ENCODE results near the gene DNASE2B. TPM values are rescaled to one million over a fixed set of nuclear protein-coding genes. Genes with fewer than 3 reads are reported as not detected.
"Not testable (repeated sequence)": the region's sequence is repeated elsewhere in the genome, so short reads cannot be mapped to it uniquely, and the experiment has no call there.

DNASE2B gene
- total RNA-seq, 2 experiments from 2014 or later, result not detected

DNA sequence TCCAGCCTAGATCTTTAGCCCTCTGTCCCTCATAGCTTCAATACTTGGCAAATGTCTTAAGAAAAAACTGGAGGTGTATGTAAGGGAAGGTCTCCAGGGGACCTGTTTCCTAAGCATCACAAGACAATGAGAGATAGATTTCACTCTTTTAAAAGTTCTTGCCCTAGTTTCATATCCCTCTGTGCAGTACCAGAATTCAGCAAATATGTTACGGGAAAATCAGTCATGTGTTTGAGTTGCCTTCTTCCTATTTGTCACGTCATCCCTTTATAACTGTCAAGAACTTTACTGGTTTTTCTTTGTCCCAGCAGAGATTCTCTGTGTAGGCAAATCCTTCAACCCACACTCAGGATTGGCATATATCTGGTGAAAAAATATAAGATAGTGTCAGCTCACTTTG lies 32.3 kb downstream of the DNASE2B start:
- POLR2A ChIA-PET, result no interaction called here
- CTCF ChIA-PET, result interaction anchor here (0.6 to 1.0 kb wide), 4 partner anchors 14 to 775 kb away, joined by 3 read pairs; no protein-coding TSS in a partner anchor
- H3K4me3 Mint-ChIP-seq, result no peak overlapping the region
- peaks cover 8% of the 10 kb centered on the region for H3K9me3 Mint-ChIP-seq
- DNase-seq, result no peak
- no peaks in the 10 kb centered on the region for H3K27me3 Mint-ChIP-seq
- H3K27ac Mint-ChIP-seq, result no peak overlapping the region
- H3K4me1 Mint-ChIP-seq, result peaks cover 13% of the 10 kb centered on the region
- no peaks in the 10 kb centered on the region for H3K36me3 Mint-ChIP-seq (ENCODE audit: low read depth)

DNA sequence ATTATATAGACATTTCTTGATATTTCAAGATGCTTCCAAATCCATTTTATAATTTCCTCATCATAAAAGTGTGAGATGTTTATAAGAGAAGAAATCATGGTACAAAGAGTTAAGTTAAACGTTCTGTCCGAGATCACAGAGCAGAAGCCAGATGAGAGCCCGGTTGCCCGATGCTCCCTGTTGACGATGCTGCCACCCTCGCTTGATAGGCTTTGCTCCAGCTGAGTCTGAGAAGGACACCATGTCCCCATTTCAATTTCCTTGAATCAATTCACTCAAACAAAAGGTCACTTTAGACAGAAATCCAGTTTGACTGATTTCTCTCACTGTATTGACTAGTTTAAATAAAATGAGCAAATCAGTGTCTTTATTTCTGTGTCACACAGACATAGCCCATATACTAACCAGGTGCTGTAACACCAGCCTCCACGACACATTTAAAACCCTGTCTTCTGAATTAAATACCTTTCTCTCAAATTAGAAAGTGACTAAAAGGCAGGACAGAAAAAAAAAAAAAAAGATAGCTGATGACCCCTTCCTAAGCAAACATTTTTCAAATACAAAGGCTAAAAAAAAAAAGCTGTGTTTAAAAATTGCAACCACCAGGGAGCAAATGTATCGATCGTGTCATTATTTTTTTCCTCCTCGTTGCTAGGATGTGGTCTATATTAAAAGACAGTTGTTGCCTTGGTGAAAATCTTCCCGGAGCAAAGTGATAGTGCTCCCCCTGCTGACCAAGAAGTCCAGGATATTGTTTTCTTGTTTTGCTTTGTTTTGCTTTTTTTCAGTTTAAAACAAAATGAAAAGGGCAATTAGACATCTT lies 35.2 kb downstream of the DNASE2B start:
- ChIA-PET CTCF (interaction anchor here (0.6 to 2.6 kb wide), 8 partner anchors 9 to 500 kb away, joined by 3 to 12 read pairs (median 4); partner anchors contain the start of gene PRKACB), POLR2A (interaction anchor here (1.1 kb wide), 1 partner anchor 290 kb away, joined by 4 read pairs; the partner anchor contains the start of gene PRKACB)
- peaks cover 8% of the 10 kb centered on the region for H3K9me3 Mint-ChIP-seq
- DNase-seq, result peak; percentile 79
- no peak overlapping the region for H3K27ac Mint-ChIP-seq
- no peaks in the 10 kb centered on the region for H3K27me3 Mint-ChIP-seq
- H3K4me1 Mint-ChIP-seq, result peaks cover 23% of the 10 kb centered on the region
- no peaks in the 10 kb centered on the region for H3K36me3 Mint-ChIP-seq (ENCODE audit: low read depth)
- H3K4me3 Mint-ChIP-seq, result peak overlapping the region; percentile 51

DNA sequence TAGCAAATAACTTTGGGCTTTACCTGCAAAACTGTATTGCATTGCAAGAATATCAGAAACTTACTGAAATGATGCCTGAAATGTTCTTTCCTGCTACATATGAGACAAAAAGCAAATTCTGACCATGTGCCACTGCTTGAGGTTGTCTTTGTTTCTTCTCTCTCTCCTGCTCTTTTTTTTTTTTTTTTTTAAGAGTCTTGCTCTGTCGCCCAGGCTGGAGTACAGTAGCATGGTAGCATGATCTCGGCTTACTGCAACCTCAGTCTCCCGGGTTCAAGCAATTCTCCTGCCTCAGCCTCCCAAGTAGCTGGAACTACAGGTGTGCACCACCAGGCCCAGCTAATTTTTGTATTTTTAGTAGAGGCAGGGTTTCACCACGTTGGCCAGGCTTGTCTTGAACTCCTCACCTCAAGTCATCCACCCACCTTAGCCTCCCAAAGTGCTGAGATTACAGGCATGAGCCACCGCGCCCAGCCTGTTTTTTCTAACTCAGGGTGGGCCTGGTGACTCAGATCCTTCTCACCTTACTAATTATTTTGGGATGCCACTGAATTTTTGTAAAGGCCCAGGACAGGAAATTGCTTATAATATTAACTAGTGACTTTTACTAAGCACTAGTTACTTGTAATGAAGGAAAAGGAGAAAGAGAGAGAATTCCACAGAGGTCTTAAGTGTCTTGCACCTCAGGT lies 35.9 kb downstream of the DNASE2B start:
- CTCF ChIA-PET, result interaction anchor here (0.6 to 2.6 kb wide), 8 partner anchors 8 to 500 kb away, joined by 3 to 12 read pairs (median 4); partner anchors contain the start of gene PRKACB
- POLR2A ChIA-PET, result interaction anchor here (1.1 kb wide), 1 partner anchor 290 kb away, joined by 4 read pairs; the partner anchor contains the start of gene PRKACB
- H3K4me1 Mint-ChIP-seq, result peaks cover 21% of the 10 kb centered on the region
- no peaks in the 10 kb centered on the region for H3K36me3 Mint-ChIP-seq (ENCODE audit: low read depth)
- H3K4me3 Mint-ChIP-seq, result peak overlapping the region; percentile 51
- no peak for DNase-seq
- H3K9me3 Mint-ChIP-seq, result peaks cover 8% of the 10 kb centered on the region
- H3K27me3 Mint-ChIP-seq, result no peaks in the 10 kb centered on the region
- H3K27ac Mint-ChIP-seq, result no peak overlapping the region

DNA sequence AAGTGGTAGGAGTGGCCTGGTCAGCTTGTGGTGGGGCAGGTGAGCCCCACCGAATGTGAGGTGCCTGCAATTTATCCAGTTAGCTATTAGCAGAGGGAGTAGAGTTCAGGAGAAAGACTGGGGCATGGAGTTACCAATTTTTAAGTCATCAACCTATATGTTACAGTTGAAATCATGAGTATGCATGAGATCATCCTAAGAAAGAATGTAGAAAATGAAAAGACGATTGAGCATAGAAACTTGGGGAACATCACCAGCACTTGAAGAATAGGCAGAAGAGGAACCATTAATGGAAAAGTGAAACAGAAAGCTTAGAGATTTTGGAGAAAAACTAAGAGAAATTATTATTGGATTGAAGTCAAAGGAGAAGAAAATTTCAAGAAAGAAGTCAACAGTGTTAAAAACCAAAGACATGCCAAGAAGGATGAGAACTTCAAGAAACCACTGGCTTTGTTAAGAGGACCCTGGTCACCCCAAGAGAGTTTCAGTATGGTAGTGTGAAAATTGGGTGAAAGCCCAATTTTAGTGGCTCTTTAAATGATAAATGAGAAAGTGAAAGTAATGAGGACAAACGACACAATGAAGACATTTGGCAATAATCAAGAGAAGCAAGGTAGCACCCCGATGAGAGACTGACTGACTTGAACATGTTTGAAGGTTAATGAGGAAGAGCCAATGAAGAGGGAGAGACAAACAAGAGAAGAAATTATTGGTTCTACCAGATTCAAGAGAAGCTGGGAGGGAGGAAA lies 36.7 kb downstream of the DNASE2B start:
- POLR2A ChIA-PET, result interaction anchor here (1.7 kb wide), 1 partner anchor 291 kb away, joined by 8 read pairs; the partner anchor contains the start of gene PRKACB
- Mint-ChIP-seq H3K4me3 (no peak overlapping the region), H3K27ac (no peak overlapping the region), H3K27me3 (no peaks in the 10 kb centered on the region), H3K9me3 (peaks cover 3% of the 10 kb centered on the region), H3K4me1 (peaks cover 21% of the 10 kb centered on the region), H3K36me3 (ENCODE audit: low read depth) (no peaks in the 10 kb centered on the region)
- CTCF ChIA-PET, result interaction anchor here (1.1 to 3.5 kb wide), 4 partner anchors 73 to 320 kb away, joined by 3 to 13 read pairs (median 9); partner anchors contain the start of gene PRKACB
- DNase-seq, result peak; percentile 8

DNA sequence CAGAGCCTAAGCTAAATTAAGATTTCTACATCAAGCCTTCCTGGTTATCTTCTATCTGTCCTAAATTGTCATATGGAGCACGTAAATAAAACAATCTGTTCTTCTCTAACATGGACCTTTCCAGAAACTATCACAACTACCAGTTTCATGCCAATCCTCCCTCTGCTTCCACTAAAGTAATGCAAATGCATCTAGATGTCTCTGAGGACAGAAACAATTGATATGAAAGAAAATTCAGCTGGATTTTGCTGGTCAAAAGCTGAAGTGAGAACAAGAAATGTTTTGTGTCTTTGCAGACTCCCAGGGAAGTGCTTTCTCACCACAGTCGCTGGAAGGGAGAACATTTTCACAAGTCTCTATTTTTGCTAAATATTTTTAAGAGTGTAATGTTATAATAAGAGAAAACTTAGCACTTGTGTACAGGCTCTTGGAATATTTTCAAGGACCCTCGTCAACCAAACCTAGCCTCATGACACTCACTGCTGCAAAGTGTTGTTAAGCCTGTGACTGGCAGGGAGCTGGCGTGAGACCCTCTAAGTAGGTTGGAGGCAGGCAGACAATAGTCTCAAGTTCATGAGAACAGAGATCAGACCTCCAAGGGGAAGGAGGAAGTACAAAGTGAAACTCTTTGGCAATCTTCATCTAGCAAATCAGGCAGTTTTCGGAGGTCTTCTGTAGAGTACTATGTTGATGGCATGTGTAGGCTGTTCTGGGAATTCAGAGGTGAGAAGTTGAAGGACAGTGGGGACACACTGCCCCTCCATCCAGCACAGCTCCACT lies 38.8 kb downstream of the DNASE2B start:
- ChIA-PET CTCF (interaction anchor here (0.7 to 3.5 kb wide), 6 partner anchors 8 to 317 kb away, joined by 3 to 13 read pairs (median 4); partner anchors contain the start of gene PRKACB), POLR2A (no interaction called here)
- Mint-ChIP-seq H3K27ac (no peak overlapping the region), H3K9me3 (no peaks in the 10 kb centered on the region), H3K4me3 (peak overlapping the region; percentile 47), H3K27me3 (no peaks in the 10 kb centered on the region), H3K36me3 (ENCODE audit: low read depth) (no peaks in the 10 kb centered on the region), H3K4me1 (peaks cover 24% of the 10 kb centered on the region)
- DNase-seq, result peak; percentile 8

DNA sequence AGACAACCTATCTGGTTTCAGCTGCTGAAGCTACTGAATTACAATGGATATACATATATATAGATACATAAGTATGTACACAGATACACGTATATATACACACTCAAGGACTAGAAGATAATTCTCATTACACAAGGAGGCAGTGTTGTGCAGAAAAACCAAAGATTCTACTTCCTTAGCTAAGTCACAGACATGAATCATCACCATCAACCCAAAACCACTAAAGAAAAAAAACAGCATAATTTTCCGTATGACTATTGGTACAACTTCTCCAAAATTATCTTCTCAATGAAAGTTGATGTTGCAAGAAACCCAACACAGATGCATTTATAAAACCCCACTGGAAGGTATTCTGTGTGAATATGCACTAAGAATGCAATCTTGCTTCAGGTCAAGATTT lies 44.0 kb downstream of the DNASE2B start:
- ChIA-PET CTCF (interaction anchor here (0.6 to 2.8 kb wide), 22 partner anchors 8 to 363 kb away, joined by 3 to 12 read pairs (median 4); partner anchors contain the start of genes GNG5 and SPATA1), POLR2A (no interaction called here)
- Mint-ChIP-seq H3K27me3 (peaks cover 13% of the 10 kb centered on the region), H3K27ac (peak overlapping the region; percentile 85), H3K36me3 (ENCODE audit: low read depth) (peaks cover 9% of the 10 kb centered on the region), H3K4me1 (peaks cover 30% of the 10 kb centered on the region), H3K4me3 (peak overlapping the region; percentile 10), H3K9me3 (peaks cover 9% of the 10 kb centered on the region)
- DNase-seq, result peak; percentile 59

DNA sequence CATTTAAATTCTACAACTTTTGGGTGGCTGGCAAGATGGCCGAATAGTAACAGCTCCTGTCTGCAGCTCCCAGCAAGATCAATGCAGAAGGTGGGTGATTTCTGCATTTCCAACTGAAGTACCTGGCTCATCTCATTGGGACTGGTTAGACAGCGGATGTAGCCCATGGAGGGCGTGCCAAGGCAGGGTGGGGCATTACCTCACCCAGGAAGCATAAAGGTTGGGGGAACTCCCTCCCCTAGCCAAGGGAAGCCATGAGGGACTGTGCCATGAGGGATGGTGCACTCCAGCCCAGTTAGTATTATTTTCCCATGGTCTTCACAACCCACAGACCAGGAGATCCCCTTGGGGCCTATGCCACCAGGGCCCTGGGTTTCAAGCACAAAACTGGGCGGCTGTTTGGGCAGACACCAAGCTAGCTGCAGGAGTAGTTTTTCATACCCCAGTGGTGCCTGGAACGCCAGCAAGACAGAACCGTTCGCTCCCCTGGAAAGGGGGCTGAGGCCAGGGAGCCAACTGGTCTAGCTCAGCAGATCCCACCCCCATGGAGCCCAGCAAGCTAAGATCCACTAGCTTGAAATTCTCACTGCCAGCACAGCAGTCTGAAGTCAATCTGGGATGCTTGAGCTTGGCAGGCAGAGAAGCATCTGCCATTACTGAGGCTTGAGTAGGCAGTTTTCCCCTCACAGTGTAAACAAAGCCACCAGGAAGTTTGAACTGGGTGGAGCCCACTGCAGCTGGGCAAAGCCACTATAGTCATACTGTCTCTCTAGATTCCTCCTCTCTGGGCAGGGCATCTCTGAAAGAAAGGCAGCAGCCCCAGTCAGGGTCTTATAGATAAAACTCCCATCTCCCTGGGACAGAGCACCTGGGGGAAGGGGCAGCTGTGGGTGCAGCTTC lies 44.7 kb downstream of the DNASE2B start:
- H3K27me3 Mint-ChIP-seq, result peaks cover 15% of the 10 kb centered on the region
- DNase-seq, result peak; percentile 23
- H3K36me3 Mint-ChIP-seq (ENCODE audit: low read depth), result not testable (repeated sequence)

DNA sequence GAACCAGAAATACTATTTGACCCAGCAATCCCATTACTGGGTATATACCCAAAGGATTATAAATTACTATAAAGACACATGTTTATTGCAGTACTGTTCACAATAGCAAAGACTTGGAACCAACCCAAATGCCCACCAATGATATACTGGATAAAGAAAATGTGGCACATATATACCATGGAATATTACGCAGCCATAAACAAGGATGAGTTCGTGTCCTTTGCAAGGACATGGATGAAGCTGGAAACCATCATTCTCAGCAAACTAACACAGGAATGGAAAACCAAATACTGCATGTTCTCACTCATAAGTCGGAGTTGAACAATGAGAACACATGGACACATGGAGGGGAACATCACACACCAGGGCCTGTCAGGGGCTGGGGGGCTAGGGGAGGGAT lies 50.4 kb downstream of the DNASE2B start:
- H3K4me3 Mint-ChIP-seq, CTCF ChIA-PET, H3K4me1 Mint-ChIP-seq, POLR2A ChIA-PET, DNase-seq, H3K27ac Mint-ChIP-seq: not testable (repeated sequence)
- Mint-ChIP-seq H3K27me3 (peaks cover 21% of the 10 kb centered on the region), H3K9me3 (peaks cover 12% of the 10 kb centered on the region), H3K36me3 (ENCODE audit: low read depth) (peaks cover 11% of the 10 kb centered on the region)

More for the DNA sequence above, 44.7 kb downstream of the DNASE2B start:
- POLR2A ChIA-PET, H3K4me3 Mint-ChIP-seq, H3K9me3 Mint-ChIP-seq: not testable (repeated sequence)
- H3K4me1 Mint-ChIP-seq, result peaks cover 23% of the 10 kb centered on the region
- CTCF ChIA-PET, result interaction anchor here (0.6 to 2.8 kb wide), 24 partner anchors 9 to 363 kb away, joined by 3 to 12 read pairs (median 4); partner anchors contain the start of genes GNG5 and SPATA1
- H3K27ac Mint-ChIP-seq, result peak overlapping the region; percentile 85

DNA sequence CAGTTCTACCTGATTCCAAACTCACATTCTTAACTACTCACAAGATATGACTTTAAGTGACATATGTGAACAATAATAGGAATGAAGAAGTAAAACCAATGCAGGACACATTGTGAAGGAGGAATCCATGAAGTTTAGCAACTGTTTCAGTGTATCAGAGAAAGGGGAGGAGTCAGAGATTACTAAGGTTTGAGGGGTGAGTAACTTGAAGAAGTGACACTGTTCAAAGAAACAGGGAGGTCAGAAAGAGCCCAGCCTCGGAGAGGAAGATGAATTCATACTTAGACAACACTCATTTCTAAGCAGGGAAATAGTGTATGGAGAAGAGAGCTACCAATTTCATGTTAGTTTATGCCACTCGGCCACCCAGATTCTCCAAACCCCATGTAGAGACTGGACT lies 52.6 kb downstream of the DNASE2B start:
- H3K27ac Mint-ChIP-seq, result no peak overlapping the region
- H3K36me3 Mint-ChIP-seq (ENCODE audit: low read depth), result peaks cover 8% of the 10 kb centered on the region
- POLR2A ChIA-PET, result no interaction called here
- H3K4me1 Mint-ChIP-seq, result no peaks in the 10 kb centered on the region
- H3K9me3 Mint-ChIP-seq, result peaks cover 5% of the 10 kb centered on the region
- CTCF ChIA-PET, result interaction anchor here (0.8 to 1.0 kb wide), 2 partner anchors 22 to 303 kb away, joined by 3 read pairs; no protein-coding TSS in a partner anchor
- no peak for DNase-seq
- peaks cover 27% of the 10 kb centered on the region for H3K27me3 Mint-ChIP-seq
- no peak overlapping the region for H3K4me3 Mint-ChIP-seq

DNA sequence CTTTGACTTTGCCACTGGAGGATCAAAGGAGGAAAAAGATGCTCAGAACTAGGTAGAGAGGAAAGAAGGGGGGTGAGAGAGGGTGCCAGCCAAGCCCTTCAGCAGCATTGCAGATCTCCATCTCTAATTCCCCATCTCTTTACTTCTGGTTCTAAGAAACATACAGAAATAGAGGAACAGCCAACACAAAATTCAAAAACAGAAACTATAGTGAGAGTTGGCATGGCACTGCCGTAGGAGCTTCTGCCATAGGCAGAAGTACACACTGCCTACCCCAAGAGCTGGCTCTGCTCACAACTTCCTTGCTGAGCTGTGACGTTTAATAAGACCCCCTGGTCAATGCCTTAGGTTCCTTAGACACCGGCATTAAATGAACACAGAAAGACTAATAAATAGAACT lies 54.2 kb downstream of the DNASE2B start:
- Mint-ChIP-seq H3K9me3 (peaks cover 3% of the 10 kb centered on the region), H3K27me3 (peaks cover 22% of the 10 kb centered on the region), H3K36me3 (ENCODE audit: low read depth) (peaks cover 1% of the 10 kb centered on the region), H3K4me3 (no peak overlapping the region), H3K27ac (no peak overlapping the region), H3K4me1 (no peaks in the 10 kb centered on the region)
- DNase-seq, result no peak
- POLR2A ChIA-PET, result interaction anchor here (0.5 kb wide), 1 partner anchor 13 kb away, joined by 3 read pairs; no protein-coding TSS in a partner anchor
- CTCF ChIA-PET, result interaction anchor here (0.7 kb wide), 1 partner anchor 10 kb away, joined by 5 read pairs; no protein-coding TSS in a partner anchor

DNA sequence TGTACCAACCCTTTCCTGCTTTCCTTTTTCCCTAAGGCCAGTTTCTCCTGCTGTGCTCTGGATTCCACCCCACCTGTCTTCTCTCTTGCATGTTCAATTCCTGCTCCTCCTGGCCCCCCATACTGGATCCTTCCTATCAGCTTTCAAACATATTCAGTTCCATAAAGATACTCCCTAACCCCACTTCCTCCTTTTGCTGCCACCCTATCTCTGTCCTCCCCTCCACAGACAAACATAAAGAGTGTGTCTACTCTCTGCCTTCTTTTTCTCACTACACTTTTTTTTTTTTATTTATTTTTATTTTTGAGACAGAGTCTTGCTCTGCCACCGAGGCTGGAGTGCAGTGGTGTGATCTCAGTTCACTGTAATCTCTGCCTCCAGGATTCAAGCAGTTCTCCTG lies 63.8 kb downstream of the DNASE2B start:
- no peak overlapping the region for H3K4me3 Mint-ChIP-seq
- H3K27ac Mint-ChIP-seq, result no peak overlapping the region
- ChIA-PET POLR2A (no interaction called here), CTCF (no interaction called here)
- H3K4me1 Mint-ChIP-seq, result no peaks in the 10 kb centered on the region
- DNase-seq, result no peak
- H3K27me3 Mint-ChIP-seq, result peaks cover 41% of the 10 kb centered on the region
- H3K9me3 Mint-ChIP-seq, result no peaks in the 10 kb centered on the region
- H3K36me3 Mint-ChIP-seq (ENCODE audit: low read depth), result no peaks in the 10 kb centered on the region

Data from activated CD4-positive, alpha-beta T cell treated with anti-CD3 and anti-CD28 coated beads, Interleukin-2, amount 10 ng/mL, durations not matched to agents 7 days and 5 days (primary cell).